ENCODE results near the gene RAB24.

DNA sequence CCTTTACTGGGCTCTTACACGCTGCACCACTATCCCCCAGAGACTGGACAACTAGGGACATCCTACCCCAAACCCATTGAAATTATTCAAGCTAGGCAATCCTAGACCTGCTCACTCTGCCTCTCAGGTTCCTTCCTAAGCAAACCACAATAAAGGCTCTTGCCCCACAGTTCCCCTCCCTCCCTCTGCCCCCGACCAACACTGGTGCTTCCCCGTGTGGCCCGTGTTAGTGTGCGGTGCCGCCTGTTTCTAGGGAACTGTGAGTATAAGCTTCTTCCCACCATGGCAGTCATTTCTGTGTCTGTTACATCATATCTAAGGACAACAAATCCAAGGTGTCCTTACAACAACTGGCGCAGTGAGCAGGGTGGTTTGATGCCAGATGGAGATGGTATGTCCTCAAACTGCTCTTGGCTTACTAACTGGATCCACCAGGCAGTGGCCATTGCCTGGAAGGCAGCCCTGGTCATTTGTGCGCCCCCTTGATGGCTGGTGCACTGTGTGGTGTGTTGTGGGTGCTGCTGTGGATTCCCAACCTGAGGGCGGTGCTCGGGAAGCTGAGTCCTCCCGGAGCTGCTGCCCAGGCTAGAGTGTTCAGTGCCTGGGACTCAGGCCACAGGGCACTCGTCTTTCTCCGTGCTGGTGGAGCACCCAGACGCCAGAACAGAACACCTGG lies 16.5 kb upstream of the RAB24 start:
- TF ChIP-seq, protein P1, sequence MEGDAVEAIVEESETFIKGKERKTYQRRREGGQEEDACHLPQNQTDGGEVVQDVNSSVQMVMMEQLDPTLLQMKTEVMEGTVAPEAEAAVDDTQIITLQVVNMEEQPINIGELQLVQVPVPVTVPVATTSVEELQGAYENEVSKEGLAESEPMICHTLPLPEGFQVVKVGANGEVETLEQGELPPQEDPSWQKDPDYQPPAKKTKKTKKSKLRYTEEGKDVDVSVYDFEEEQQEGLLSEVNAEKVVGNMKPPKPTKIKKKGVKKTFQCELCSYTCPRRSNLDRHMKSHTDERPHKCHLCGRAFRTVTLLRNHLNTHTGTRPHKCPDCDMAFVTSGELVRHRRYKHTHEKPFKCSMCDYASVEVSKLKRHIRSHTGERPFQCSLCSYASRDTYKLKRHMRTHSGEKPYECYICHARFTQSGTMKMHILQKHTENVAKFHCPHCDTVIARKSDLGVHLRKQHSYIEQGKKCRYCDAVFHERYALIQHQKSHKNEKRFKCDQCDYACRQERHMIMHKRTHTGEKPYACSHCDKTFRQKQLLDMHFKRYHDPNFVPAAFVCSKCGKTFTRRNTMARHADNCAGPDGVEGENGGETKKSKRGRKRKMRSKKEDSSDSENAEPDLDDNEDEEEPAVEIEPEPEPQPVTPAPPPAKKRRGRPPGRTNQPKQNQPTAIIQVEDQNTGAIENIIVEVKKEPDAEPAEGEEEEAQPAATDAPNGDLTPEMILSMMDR (IDR thresholded peaks at IDR 0.05): no peak
- TF ChIP-seq POLR2AphosphoS5 (IDR thresholded peaks at IDR 0.05; ENCODE audit: low read depth, low read length): no peak
- TF ChIP-seq, protein P2, sequence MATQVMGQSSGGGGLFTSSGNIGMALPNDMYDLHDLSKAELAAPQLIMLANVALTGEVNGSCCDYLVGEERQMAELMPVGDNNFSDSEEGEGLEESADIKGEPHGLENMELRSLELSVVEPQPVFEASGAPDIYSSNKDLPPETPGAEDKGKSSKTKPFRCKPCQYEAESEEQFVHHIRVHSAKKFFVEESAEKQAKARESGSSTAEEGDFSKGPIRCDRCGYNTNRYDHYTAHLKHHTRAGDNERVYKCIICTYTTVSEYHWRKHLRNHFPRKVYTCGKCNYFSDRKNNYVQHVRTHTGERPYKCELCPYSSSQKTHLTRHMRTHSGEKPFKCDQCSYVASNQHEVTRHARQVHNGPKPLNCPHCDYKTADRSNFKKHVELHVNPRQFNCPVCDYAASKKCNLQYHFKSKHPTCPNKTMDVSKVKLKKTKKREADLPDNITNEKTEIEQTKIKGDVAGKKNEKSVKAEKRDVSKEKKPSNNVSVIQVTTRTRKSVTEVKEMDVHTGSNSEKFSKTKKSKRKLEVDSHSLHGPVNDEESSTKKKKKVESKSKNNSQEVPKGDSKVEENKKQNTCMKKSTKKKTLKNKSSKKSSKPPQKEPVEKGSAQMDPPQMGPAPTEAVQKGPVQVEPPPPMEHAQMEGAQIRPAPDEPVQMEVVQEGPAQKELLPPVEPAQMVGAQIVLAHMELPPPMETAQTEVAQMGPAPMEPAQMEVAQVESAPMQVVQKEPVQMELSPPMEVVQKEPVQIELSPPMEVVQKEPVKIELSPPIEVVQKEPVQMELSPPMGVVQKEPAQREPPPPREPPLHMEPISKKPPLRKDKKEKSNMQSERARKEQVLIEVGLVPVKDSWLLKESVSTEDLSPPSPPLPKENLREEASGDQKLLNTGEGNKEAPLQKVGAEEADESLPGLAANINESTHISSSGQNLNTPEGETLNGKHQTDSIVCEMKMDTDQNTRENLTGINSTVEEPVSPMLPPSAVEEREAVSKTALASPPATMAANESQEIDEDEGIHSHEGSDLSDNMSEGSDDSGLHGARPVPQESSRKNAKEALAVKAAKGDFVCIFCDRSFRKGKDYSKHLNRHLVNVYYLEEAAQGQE (IDR thresholded peaks at IDR 0.05; ENCODE audit: insufficient read depth in 1 of 2, low read depth in 2 of 2, low read length in 1 of 2): no peak

Measured in Panc1 (cell line).